ENCODE measurements around the gene COMMD3. TPM values are rescaled to one million over a fixed set of nuclear protein-coding genes. Genes with fewer than 3 reads are reported as not detected.
"Not testable (repeated sequence)": the region's sequence is repeated elsewhere in the genome, so short reads cannot be mapped to it uniquely, and the experiment has no call there.

COMMD3 gene
- polyA plus RNA-seq, 1 donor = 59.1 TPM

DNA sequence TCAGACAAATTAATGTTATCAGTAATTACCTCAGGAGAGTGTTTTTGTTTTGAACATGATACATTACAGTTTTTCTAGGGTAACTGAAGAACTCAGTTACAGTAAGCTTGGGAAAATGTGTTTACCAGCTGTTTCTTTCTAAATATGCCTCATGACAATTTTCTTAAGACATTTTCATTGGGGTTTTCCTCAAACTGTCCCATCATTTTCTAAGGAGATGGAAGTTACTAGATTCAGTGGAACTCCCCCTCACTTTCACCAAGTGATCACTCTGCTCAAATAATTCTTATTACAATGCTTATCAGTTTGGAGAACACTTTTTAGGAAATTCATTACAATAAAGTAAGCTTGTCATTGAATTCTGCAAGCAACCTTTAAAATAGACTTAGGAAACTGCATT lies 22.7 kb downstream of the COMMD3 start:
- no peak for DNase-seq (ENCODE audit: low read depth)

DNA sequence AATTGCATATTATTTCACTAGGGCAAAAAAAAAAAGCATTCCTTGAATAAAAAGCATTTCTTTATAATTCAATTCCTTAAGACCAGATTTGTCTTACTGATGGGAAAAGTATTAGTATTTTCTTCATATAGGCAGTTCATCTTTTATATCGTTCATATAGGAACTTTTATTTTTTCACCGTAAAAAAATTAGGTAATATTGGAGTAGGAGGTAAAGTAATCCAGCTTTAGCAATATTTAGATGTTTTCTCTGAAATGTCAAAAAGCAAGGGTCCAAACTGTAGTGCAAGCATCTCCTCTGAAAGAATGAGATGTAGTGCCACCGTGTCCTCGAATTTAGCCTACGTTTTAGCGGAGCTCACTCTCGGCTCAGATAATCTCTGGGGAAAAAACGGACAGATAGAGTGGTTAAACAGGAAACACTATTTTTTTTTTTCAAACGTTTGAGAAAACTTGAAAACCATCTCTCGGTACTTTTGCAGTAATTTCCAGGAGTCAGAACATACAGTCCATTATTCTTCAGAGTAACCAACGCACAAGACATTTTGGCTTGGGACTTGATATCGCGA lies 23.7 kb downstream of the COMMD3 start:
- DNase-seq (ENCODE audit: low read depth) = no peak

DNA sequence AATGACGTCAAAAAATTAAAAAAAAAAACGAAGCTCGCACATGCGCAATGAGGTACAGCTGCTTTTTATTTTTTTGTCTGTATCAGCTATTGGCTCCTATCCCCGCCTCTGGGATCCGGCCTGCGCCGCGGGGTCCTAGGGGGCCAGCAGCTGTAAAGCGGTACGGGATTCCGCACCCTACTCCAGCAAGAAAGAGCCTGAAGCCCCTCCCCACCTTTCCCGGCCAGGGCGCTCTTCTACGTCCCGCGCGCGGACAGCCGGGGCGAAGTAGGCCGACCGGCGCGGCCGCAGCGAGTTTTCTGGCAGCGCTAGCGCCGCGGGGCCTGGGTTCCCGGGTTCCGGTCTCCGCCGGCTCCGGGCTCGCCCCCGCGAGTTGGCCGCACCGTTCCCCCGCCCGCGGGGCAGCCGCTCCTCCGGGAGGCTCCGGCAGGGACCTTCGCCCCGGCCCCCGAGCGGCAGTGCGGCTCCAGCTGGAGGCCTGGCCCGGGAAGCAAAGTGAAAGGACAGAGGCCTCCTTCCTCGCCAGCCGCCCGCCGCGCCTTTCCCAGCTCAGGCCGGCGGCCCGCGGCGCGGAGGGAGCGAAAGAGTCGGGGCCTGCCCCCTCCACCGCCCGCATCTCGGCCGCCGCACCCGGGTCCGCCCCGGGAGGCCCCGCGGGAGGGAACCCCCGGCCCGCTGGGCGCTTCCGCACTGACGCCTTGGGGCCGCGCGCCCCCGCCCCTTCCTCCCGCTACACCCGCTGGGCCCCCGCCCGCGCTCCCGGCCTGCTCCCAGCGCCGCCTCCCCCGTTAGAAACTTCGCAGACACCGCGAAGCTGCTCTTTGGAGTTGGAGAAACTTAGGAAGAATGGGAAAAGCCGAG lies 24.4 kb downstream of the COMMD3 start:
- DNase-seq (ENCODE audit: low read depth) = no peak

DNA sequence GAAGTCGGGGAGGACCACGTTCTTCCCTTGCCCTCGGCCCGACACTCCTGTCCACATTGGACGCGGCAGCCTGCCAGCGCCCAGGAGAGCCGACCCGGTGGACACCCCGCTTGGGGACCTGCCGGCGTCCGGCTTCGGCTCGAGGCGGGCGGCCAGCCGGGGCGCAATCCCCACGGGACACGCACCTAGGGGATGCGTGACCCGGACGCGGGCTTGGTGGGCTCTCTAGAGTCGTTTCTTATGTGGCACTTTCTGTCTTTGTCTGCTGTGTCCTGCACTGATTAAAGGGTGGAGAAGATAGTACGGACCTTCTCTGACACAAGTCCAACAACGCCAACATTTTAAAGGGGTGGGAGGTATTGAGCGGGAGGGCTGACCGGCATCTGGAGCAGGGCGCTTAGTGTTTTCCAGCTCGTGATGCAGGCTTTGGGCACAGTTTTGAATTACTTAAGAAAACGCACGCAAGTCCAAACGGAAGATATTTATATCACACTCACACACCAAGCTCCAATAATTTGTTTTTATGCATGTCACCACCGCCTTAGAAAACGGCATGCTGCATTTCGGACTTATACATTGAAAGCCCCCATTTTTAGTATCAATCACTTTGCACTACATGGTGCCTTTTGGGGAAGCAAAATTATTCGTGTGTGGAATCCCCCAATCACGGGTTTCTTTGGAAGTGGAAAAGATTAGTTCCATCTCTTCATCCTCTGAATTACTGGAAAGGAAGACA lies 25.2 kb downstream of the COMMD3 start:
- no peak for DNase-seq (ENCODE audit: low read depth)

DNA sequence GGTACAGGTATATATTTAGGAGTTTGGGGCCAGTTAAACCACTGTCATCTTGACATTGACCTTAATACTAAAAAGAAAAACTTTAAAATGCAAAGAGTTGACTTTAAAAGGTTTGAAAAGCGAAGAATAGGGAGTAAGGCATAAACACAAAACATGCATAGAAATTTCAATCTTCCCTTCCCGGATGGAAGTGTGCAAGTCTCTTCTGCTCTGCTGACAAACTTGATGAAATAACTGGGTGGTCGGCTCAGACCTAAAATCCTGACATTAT lies 25.7 kb downstream of the COMMD3 start:
- DNase-seq (ENCODE audit: low read depth) = no peak

DNA sequence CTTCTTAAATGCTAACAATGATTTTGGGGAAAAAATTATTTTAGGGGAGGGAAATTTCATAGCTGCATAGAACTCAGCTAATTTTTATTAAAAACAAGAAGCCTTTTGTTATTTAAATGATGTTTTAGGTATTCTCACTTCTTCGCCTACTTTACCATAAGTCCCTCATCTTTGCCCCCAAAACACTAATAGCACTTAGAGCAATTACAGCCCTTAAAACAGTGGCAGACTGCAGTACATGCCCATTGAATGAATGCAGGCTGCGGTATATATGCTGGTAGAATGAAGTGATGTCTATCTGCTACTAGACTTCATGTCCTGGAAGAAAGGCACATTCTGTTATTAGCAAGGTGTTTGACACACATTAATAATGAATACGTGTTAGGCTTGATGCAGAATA lies 26.2 kb downstream of the COMMD3 start:
- DNase-seq (ENCODE audit: low read depth) = no peak

DNA sequence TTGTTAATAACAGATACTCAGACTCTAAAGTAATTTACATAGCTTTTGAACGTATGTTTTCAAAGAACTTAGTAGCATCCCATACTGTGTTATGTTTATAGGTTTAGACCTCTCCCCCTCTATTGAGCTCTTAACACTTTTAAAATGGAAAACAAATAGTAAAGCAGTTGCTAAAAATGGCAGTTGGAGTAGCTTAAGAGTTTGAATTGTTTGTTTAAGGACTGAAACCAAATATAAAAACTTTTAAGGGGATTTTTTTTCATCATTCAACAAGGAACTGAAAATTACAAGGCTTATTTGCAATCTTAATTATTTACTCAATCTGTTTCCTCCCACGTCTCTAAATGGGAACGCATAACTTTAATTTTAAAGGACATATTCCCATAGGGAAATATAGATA lies 27.5 kb downstream of the COMMD3 start:
- DNase-seq (ENCODE audit: low read depth) = no peak

DNA sequence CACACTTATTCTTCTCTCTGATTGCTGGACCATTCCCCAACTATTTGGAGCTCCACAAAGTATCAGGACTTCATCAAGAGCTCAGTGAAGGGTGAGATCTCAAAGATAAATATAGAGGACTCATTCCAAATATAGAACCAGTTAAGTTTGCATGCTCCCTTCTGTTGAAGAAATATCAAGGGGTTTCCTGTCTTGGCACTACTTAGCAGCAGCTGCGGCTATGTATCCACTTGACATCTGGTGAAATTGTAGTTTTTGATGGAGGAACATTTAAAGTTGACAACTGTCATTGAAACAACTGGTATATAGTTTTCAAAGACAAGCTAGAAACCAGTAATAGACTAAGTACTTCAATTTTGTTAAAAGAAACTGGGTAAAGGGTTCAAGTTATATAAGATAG lies 28.1 kb downstream of the COMMD3 start:
- no peak for DNase-seq (ENCODE audit: low read depth)

DNA sequence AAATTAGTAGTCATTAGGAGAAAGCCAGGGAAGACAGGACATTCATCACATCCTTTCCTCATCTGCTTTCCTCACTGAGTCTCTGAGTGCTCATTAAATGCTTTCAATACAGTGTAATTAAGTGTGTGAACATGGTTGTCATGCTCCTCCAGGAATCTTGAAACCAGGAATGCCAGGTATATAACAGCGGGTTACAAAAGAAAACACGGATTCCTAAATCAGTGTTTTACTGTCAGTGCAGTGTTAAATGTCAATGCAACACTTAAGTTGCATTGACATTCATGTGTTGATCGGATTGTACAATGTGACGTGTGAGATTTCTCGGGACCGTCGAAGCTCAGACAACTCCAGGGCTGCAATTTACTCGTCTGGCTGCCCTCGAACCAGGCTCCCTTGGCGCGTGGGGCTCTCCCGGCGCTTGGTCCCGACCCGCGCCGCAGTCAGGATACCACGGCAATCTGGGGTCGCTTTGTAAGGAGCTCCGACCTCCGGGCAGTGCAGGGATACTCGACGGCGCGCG lies 28.7 kb downstream of the COMMD3 start:
- DNase-seq (ENCODE audit: low read depth) = no peak

DNA sequence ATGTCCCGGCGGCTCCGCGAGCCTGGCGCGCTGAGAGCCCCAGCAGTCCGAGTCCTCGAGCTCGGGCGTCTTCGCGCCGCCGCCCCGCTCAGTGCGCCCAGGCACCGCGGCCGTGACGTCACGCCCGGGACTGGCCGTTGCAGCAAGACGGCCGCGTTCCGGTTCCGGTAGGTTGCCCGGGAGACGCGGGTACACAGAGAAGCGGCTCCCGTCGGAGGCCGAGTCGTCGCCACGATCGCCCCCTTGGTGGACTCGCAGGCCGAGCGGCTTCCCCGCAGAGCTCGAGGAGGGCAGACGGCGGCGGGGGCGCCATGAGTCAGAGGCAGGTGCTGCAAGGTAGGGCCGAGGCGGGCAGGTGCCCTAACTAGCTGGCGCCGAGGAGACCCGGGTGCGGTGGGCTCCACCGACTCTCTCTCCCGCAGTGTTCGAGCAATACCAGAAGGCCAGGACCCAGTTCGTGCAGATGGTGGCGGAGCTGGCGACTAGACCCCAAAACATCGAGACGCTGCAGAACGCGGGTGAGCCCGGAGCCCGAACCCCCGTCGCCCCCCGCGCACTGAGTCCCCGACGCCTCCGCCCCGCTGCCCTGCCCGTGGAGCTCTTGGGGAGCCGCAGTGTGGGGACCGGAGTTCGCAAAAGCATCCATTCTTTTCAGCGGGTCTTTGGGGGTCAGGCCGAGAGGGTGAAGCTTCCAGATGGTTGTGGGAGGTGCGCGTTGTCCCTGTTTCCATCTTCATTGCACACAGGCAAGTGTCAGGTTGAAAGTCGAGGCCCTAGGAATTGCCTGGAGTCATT lies 29.3 kb downstream of the COMMD3 start, which contains the start of gene SPAG6:
TSS of gene SPAG6 (plus strand) at position 196 of the 795 bp plus-strand sequence. CDS start at position 312, 116 bp downstream.
- no peak for DNase-seq (ENCODE audit: low read depth)

DNA sequence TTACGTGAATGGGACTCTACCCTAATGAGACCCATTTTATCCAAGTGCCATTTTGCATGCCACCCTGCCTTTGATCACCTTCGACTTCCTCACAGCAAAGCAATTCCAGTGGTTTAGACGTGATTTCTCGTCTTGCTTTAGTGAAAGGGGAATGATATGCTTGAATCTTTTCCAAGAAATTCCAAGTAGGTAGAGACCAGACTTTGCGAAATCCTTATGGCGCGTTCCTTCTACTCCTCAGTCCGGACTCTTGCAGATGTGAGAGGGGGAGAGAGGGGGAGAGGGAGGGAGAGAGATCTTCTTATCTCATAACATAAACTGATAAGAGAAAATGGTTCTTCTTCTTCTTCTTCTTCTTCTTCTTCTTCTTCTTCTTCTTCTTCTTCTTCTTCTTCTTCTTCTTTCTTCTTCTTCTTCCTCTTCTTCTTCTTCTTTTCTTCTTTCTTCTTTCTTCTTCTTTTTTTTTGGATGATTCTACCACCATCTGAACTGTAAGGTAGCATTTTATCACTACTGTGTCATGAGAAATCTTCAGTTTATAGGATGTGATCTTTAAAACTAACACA lies 30.0 kb downstream of the COMMD3 start:
- DNase-seq (ENCODE audit: low read depth) = no peak

DNA sequence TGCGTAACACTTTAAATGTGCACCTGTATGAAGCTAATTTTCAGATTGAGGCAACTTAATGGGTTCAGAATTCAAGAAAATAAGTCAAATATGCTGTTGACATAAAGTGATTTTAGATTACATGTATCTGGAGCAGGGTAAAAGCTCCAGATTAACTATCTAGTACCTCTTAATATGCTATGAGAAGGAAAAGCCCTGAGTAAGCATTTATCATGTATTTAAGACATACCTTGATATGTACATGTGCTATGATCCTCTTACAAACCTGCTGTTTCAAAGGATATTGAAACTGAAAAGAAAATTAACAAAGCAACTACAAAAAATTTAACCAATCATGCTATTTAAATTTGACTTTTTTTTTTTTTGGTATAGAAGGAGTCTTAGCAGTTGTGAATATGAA lies 33.6 kb downstream of the COMMD3 start:
- no peak for DNase-seq (ENCODE audit: low read depth)

DNA sequence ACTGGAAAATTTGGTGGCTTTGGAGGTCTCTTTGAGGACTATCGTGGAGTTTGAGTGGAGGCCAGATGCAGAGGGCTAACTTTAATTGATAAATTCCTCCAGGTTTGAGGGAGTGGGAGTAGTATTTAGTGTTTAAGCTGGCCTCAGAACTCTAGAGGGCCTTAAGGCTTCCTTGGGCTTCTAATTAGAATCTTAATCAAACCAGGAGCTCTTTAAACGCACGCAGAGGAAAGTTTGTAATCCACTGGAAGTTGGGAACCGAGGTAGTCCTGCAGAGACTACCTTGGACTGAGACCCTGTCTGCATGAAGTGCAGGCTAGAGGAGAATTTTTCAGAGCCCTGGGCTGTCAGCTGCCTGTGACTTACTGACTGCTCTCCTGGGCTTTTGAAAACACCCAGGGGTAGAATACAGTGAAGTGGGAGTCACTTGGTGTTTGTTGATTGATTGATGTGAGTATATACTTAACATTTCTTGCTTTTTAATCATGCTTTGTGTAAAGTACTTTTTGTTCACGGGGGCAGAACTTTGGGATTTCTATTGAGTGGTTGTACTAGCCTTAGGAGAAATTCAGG lies 35.0 kb downstream of the COMMD3 start:
- no peak for DNase-seq (ENCODE audit: low read depth)

DNA sequence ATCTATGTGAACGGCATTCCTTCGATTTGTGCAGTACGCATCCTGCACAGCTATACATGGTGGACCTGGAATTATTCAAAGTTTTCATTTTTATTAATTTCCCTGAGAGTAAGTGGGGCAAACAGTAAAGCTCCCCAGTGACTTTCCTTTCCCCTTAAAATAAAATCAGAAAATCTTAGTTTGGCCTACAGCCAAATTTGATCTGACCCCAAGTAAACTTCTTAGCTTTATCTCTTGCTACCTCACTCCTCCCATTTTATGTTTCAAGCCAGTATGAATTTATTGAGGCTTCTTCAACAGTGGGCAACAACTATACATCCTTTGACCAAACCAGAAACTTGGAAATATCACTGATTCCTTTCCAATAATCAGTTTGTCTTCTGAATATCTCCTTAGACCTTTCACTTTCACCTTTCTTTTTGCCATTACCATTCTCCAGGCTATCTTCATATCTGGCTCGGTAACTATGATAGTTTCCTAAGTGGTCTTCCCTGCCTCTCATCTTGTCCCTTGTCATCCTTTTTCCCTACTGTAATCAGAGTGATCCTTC lies 40.2 kb downstream of the COMMD3 start:
- DNase-seq (ENCODE audit: low read depth) = no peak

DNA sequence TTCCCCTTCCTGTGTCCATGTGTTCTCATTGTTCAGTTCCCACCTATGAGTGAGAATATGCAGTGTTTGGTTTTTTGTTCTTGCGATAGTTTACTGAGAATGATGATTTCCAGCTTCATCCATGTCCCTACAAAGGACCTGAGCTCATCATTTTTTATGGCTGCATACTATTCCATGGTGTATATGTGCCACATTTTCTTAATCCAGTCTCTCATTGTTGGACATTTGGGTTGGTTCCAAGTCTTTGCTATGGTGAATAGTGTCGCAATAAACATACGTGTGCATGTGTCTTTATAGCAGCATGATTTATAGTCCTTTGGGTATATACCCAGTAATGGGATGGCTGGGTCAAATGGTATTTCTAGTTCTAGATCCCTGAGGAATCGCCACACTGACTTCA lies 41.6 kb downstream of the COMMD3 start:
- DNase-seq (ENCODE audit: low read depth) = not testable (repeated sequence)

DNA sequence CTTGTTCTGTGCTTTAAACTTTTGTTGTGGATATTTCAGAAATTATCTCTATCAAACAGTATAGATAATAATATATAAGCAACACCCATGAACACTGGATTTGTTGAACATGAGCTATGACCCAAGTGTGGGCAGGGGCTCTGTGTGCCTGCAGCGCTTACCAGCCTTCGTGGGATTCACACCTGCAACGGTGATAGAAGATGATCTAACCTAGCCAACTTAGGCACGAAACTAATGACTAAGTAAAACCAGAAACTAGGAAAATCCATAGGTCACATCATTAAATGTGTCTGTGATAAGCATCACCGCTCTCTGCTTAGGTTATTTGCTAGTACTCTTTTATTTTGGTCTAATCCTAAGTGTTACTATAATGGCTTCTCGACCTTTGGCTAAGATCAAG lies 47.1 kb downstream of the COMMD3 start:
- no peak for DNase-seq (ENCODE audit: low read depth)

DNA sequence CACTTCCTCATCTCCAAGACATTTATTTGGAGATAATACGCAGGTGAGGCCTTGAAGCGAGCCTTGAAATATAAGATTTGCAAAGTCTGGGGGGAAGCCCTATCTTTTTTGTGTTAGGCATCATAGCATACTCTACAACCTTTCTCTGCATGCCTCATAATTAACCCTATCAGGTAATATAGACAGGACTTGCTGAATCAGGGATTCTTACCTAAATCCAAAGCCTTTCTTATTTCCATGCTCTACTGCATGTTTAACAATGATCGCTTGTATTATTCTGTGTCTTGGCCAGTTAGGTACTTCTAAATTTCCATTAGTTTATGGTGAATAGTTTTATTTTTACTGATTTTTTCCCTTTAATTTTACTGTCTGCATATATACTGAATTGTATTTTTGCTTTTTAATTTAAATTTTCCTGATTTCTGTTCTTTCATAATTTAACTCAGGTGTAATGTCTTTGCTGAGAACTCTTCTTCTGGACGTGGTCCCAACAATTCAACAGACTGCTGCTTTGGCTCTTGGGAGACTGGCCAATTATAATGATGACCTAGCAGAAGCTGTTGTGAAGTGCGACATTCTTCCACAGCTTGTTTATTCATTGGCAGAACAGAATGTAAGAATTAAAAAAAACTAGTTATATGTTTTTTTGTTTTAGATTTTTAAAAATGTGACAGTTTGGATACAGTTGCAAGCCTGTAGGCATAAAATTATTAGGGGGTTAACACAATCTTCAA lies 48.4 kb downstream of the COMMD3 start:
- DNase-seq (ENCODE audit: low read depth) = no peak

DNA sequence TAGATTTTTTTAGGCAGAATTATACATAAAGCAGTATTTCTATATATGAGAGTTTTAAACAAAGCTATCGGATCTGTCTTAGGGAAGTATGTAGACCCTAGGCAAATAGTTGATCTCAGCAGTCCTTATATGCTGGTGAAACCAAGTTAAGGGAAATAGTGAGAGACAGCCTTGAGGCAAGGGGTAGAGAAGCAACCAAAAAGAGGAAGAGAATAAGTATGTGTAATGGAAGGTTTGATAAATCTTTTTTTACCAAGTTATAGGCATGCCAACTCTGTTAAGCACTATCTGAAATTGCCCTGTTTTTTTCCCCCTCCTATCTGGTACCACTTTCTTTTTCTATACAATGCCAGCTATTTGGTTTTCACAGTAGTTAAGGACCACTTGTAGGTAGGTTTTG lies 49.0 kb downstream of the COMMD3 start:
- no peak for DNase-seq (ENCODE audit: low read depth)

DNA sequence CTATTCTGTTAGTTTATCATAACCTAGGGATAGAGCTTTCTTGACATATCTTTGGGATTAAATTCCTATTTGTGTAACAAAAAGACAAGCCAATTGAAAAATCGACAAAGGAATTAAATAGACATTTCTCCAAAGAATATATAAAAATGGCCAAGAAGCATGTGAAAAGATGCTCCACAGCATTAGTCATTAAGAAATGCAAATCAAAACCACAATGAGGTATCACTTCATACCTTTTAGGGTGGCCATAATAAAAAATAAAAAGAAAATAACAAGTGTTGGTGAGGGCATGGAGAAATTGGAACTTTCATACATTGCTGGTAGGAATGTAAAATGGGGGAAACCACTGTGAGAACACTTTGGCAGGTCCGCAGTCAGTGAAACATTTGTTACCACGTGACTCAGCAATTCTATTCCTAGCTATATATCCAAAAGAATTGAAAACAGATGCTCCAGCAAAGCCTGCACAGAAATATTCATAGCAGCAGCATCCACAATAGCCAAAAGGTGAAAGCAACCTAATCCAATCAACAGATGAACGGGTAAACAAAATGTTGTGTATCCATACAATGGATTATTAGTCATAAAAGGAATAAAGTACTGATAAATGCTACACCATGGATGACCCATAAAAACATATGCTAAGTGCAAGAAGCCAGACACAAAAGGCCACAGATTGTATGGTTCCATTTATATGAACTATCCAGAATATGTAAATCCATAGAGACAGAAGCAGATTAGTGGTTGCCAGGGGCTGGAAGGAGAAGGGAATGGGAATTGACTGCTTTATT lies 49.7 kb downstream of the COMMD3 start:
- no peak for DNase-seq (ENCODE audit: low read depth)

DNA sequence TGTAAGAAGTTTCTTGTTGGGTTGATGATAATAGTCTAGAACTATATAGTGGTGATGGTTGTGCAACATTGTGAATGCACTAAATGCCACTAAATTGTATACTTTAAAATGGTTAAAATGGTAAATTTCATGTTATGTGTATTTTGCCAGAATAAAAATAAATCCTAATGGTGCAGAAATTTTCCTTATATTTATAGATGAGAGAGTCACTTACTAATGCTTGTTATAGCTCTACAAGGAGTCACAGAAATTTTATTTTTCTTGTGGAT lies 50.2 kb downstream of the COMMD3 start:
- no peak for DNase-seq (ENCODE audit: low read depth)

All from forelimb muscle (tissue), 1 donor.